ENCODE data around the gene FIG4.
"Not testable (repeated sequence)": the region's sequence is repeated elsewhere in the genome, so short reads cannot be mapped to it uniquely, and the experiment has no call there.

FIG4 gene

GRCh38 chr6:109701221-109701620 lies 10.1 kb downstream of the FIG4 start:
- H3K27ac ChIP-seq = no peak overlapping the region
- no peak for DNase-seq (ENCODE audit: low read depth, low spot score)

- DNase-seq (ENCODE audit: low read depth, low spot score) = no peak
- no peak overlapping the region for H3K27ac ChIP-seq
These were observed 10.7 kb downstream of the FIG4 start for GRCh38 chr6:109701774-109702173.

GRCh38 chr6:109702791-109703190 lies 11.7 kb downstream of the FIG4 start:
- no peak for DNase-seq (ENCODE audit: low read depth, low spot score)
- no peak overlapping the region for H3K27ac ChIP-seq

GRCh38 chr6:109705258-109705657 lies 14.2 kb downstream of the FIG4 start:
- DNase-seq (ENCODE audit: low read depth, low spot score) = no peak
- no peak overlapping the region for H3K27ac ChIP-seq

- no peak for DNase-seq (ENCODE audit: low read depth, low spot score)
- no peak overlapping the region for H3K27ac ChIP-seq
These were observed 15.4 kb downstream of the FIG4 start for GRCh38 chr6:109706513-109706912.

- DNase-seq (ENCODE audit: low read depth, low spot score); H3K27ac ChIP-seq: not testable (repeated sequence)
These were observed 17.0 kb downstream of the FIG4 start for GRCh38 chr6:109708099-109708498.

- no peak for DNase-seq (ENCODE audit: low read depth, low spot score)
These were observed 22.0 kb downstream of the FIG4 start for GRCh38 chr6:109713097-109713496.

GRCh38 chr6:109714166-109714565 lies 23.1 kb downstream of the FIG4 start:
- H3K27ac ChIP-seq = no peak overlapping the region
- no peak for DNase-seq (ENCODE audit: low read depth, low spot score)

More at GRCh38 chr6:109713097-109713496, 22.0 kb downstream of the FIG4 start:
- H3K27ac ChIP-seq = no peak overlapping the region

- no peak overlapping the region for H3K27ac ChIP-seq
- no peak for DNase-seq (ENCODE audit: low read depth, low spot score)
These were observed 23.5 kb downstream of the FIG4 start for GRCh38 chr6:109714611-109715010.

- DNase-seq (ENCODE audit: low read depth, low spot score) = no peak
These were observed 24.5 kb downstream of the FIG4 start for GRCh38 chr6:109715616-109716015.

GRCh38 chr6:109717971-109718370 lies 26.9 kb downstream of the FIG4 start:
- no peak overlapping the region for H3K27ac ChIP-seq

More at GRCh38 chr6:109715616-109716015, 24.5 kb downstream of the FIG4 start:
- no peak overlapping the region for H3K27ac ChIP-seq

GRCh38 chr6:109718991-109719390 lies 27.9 kb downstream of the FIG4 start:
- H3K27ac ChIP-seq = no peak overlapping the region
- no peak for DNase-seq (ENCODE audit: low read depth, low spot score)

More at GRCh38 chr6:109717971-109718370, 26.9 kb downstream of the FIG4 start:
- DNase-seq (ENCODE audit: low read depth, low spot score) = no peak

GRCh38 chr6:109720311-109720710 lies 29.2 kb downstream of the FIG4 start:
- no peak for DNase-seq (ENCODE audit: low read depth, low spot score)
- H3K27ac ChIP-seq = no peak overlapping the region

GRCh38 chr6:109722011-109722410 lies 30.9 kb downstream of the FIG4 start:
- no peak overlapping the region for H3K27ac ChIP-seq
- no peak for DNase-seq (ENCODE audit: low read depth, low spot score)

GRCh38 chr6:109722564-109723254 lies 31.6 kb downstream of the FIG4 start:
- DNase-seq (ENCODE audit: low read depth, low spot score) = no peak
- H3K27ac ChIP-seq = no peak overlapping the region

GRCh38 chr6:109725250-109725649 lies 34.2 kb downstream of the FIG4 start:
- not testable (repeated sequence) for DNase-seq (ENCODE audit: low read depth, low spot score); H3K27ac ChIP-seq

GRCh38 chr6:109736273-109737025 lies 45.4 kb downstream of the FIG4 start:
- H3K27ac ChIP-seq = no peak overlapping the region
- no peak for DNase-seq (ENCODE audit: low read depth, low spot score)

GRCh38 chr6:109738255-109738654 lies 47.2 kb downstream of the FIG4 start:
- H3K27ac ChIP-seq = no peak overlapping the region
- DNase-seq (ENCODE audit: low read depth, low spot score) = no peak

GRCh38 chr6:109738667-109739066 lies 47.6 kb downstream of the FIG4 start:
- no peak for DNase-seq (ENCODE audit: low read depth, low spot score)
- no peak overlapping the region for H3K27ac ChIP-seq

GRCh38 chr6:109739686-109740085 lies 48.6 kb downstream of the FIG4 start:
- H3K27ac ChIP-seq = no peak overlapping the region

GRCh38 chr6:109740787-109741186 lies 49.7 kb downstream of the FIG4 start:
- no peak overlapping the region for H3K27ac ChIP-seq
- no peak for DNase-seq (ENCODE audit: low read depth, low spot score)

More at GRCh38 chr6:109739686-109740085, 48.6 kb downstream of the FIG4 start:
- DNase-seq (ENCODE audit: low read depth, low spot score) = no peak

GRCh38 chr6:109743739-109744138 lies 52.6 kb downstream of the FIG4 start:
- DNase-seq (ENCODE audit: low read depth, low spot score) = no peak
- no peak overlapping the region for H3K27ac ChIP-seq
